Loucy (cell line): Measurements from ENCODE around the gene MTARC2.

Experiments
- H2AFZ ChIP-seq: fragments of 200-600 bp; sonication (generic); 2 replicates; pipeline ENCODE4 v1.6.0; 2016; ENCODE audit warnings: antibody characterized with exemption, mild to moderate bottlenecking, low read length, moderate library complexity
- H3F3A ChIP-seq: fragments of 200-600 bp; 2 replicates; pipeline ENCODE4 v1.6.0; 2016; ENCODE audit warnings: antibody characterized with exemption, low read depth, mild to moderate bottlenecking
- H3K27me3 ChIP-seq: fragments of 200-600 bp; sonication (generic); 2 replicates; pipeline ENCODE4 v1.6.1; 2014; ENCODE audit warnings: low read length, mild to moderate bottlenecking; ENCODE audit not compliant: insufficient read depth, poor library complexity, severe bottlenecking
- H3K36me3 ChIP-seq: fragments of 200-600 bp; sonication (generic); 2 replicates; pipeline ENCODE4 v1.6.1; 2016; ENCODE audit warnings: low read length; ENCODE audit not compliant: insufficient read depth
- H3K4me1 ChIP-seq: fragments of 200-600 bp; sonication (generic); 2 replicates; pipeline ENCODE4 v1.5.1; 2014; ENCODE audit warnings: low read length, mild to moderate bottlenecking; ENCODE audit not compliant: insufficient read depth, poor library complexity, severe bottlenecking
- H3K4me2 ChIP-seq: fragments of 200-600 bp; sonication (generic); 2 replicates; pipeline ENCODE4 v1.6.0; 2014; ENCODE audit warnings: antibody characterized with exemption, low read length, low read depth, mild to moderate bottlenecking; ENCODE audit not compliant: poor library complexity, severe bottlenecking
- H3K4me3 ChIP-seq: fragments of 200-600 bp; sonication (generic); 2 replicates; pipeline ENCODE4 v1.5.1; 2014; ENCODE audit warnings: low read length, mild to moderate bottlenecking, mixed read lengths; ENCODE audit not compliant: poor library complexity, severe bottlenecking
- H3K79me2 ChIP-seq: fragments of 200-600 bp; sonication (generic); 2 replicates; pipeline ENCODE4 v1.6.1; 2014; ENCODE audit warnings: low read length; ENCODE audit not compliant: insufficient read depth
- H3K9ac ChIP-seq: fragments of 200-600 bp; sonication (generic); 2 replicates; pipeline ENCODE4 v1.6.0; 2014; ENCODE audit warnings: mild to moderate bottlenecking, low read depth, low read length, moderate library complexity; ENCODE audit not compliant: poor library complexity, severe bottlenecking
- H3K9me2 ChIP-seq: fragments of 200-600 bp; sonication (generic); replicated peaks from 2 replicates; pipeline ENCODE4 v1.6.1; 2016; ENCODE audit warnings: low read depth, low read length, mixed read lengths
- H3K9me3 ChIP-seq: fragments of 200-600 bp; sonication (generic); 2 replicates; pipeline ENCODE4 v1.6.1; 2014; ENCODE audit warnings: mild to moderate bottlenecking, antibody characterized with exemption, low read length, low read depth; ENCODE audit not compliant: insufficient read depth
- H4K20me1 ChIP-seq: fragments of 200-600 bp; sonication (generic); 2 replicates; pipeline ENCODE4 v1.6.0; 2014; ENCODE audit warnings: antibody characterized with exemption, low read length, mild to moderate bottlenecking; ENCODE audit not compliant: insufficient read depth, poor library complexity, severe bottlenecking
- CTCF ChIP-seq: fragments of 200-600 bp; sonication (generic); conservative IDR thresholded peaks from 2 replicates; pipeline ENCODE4 v1.5.1; 2014; ENCODE audit warnings: mild to moderate bottlenecking, antibody characterized with exemption, low read length
- EZH2phosphoT487 ChIP-seq: fragments of 200-600 bp; IDR thresholded peaks from 2 replicates; pipeline ENCODE4 v1.6.1; 2018; ENCODE audit warnings: antibody characterized with exemption, mild to moderate bottlenecking, moderate library complexity, borderline replicate concordance

MTARC2 gene

GRCh38 chr1:220791956-220792355, 43.8 kb downstream of the MTARC2 start:
- Histone ChIP-seq H3K36me3 (no peaks in the 10 kb centered on the region), H3K4me3 (no peak overlapping the region), H3K9me3 (no peaks in the 10 kb centered on the region), H2AFZ (no peak overlapping the region; the same call in 1 of the 2 replicates), H3F3A (no peaks in the 10 kb centered on the region), H3K27me3 (no peaks in the 10 kb centered on the region), H3K4me1 (no peaks in the 10 kb centered on the region), H3K9ac (no peak overlapping the region), H3K4me2 (no peak overlapping the region), H3K79me2 (no peaks in the 10 kb centered on the region), H3K9me2 (no peaks in the 10 kb centered on the region), H4K20me1 (no peaks in the 10 kb centered on the region)
- TF ChIP-seq CTCF, result no peak
- no peak for TF ChIP-seq EZH2phosphoT487

- H3F3A ChIP-seq, result no peaks in the 10 kb centered on the region
- H3K27me3 ChIP-seq, result no peaks in the 10 kb centered on the region
- no peaks in the 10 kb centered on the region for H4K20me1 ChIP-seq
- H3K9ac ChIP-seq, result no peak overlapping the region
- H3K79me2 ChIP-seq, result no peaks in the 10 kb centered on the region
- no peaks in the 10 kb centered on the region for H3K9me3 ChIP-seq
- TF ChIP-seq CTCF (no peak), EZH2phosphoT487 (no peak)
- no peaks in the 10 kb centered on the region for H3K9me2 ChIP-seq
- no peaks in the 10 kb centered on the region for H3K36me3 ChIP-seq
- no peaks in the 10 kb centered on the region for H3K4me1 ChIP-seq
- no peak overlapping the region for H2AFZ ChIP-seq
- no peak overlapping the region for H3K4me2 ChIP-seq
- no peak overlapping the region for H3K4me3 ChIP-seq
Measured at GRCh38 chr1:220796530-220796929, 48.4 kb downstream of the MTARC2 start.

GRCh38 chr1:220797044-220797443, 48.9 kb downstream of the MTARC2 start:
- Histone ChIP-seq H3F3A (no peaks in the 10 kb centered on the region), H2AFZ (no peak overlapping the region), H3K4me2 (no peak overlapping the region), H3K4me3 (no peak overlapping the region), H3K9me2 (no peaks in the 10 kb centered on the region), H3K27me3 (no peaks in the 10 kb centered on the region), H3K9me3 (no peaks in the 10 kb centered on the region), H3K4me1 (no peaks in the 10 kb centered on the region), H3K36me3 (no peaks in the 10 kb centered on the region), H4K20me1 (no peaks in the 10 kb centered on the region), H3K9ac (no peak overlapping the region), H3K79me2 (no peaks in the 10 kb centered on the region)
- TF ChIP-seq CTCF, result no peak
- TF ChIP-seq EZH2phosphoT487, result no peak
